ENCODE results near the gene RGS6. TPM values are rescaled to one million over a fixed set of nuclear protein-coding genes. Genes with fewer than 3 reads are reported as not detected.

The RGS6 gene
- total RNA-seq, 1 experiment from 2014 or later: not detected

DNA sequence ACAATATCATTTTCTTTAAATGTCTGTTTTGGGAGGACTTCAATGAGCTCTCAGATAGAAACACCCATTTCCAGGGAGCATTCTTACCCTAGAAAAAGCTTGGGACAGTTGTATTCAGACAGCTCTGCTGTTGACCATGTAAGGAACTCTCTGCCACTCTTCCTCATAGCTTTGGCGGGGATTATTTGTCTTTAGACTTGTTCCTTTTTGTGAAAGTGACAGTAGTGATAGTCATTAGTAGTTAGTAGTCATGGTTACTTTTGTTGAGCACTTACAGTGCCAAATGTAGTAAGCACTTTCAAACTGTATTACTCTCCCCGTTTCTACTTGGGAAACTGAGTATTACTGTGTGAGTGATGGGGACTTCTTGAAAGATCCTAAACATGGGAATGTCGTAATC is 167.3 kb downstream of the RGS6 start:
- no peak overlapping the region for H3K27ac Mint-ChIP-seq (ENCODE audit: unreplicated experiment)
- no peaks in the 10 kb centered on the region for H3K4me1 Mint-ChIP-seq (ENCODE audit: low read depth, unreplicated experiment)
- DNase-seq: no peak
- no peaks in the 10 kb centered on the region for H3K36me3 Mint-ChIP-seq (ENCODE audit: insufficient read depth, unreplicated experiment)
- no peak overlapping the region for H3K4me3 Mint-ChIP-seq (ENCODE audit: low read depth, unreplicated experiment)
- intact Hi-C loops (cut with micrococcal nuclease; ENCODE audit: unreplicated experiment): no loop called here
- CTCF ChIA-PET: no interaction called here
- peaks cover 57% of the 10 kb centered on the region for H3K27me3 Mint-ChIP-seq (ENCODE audit: unreplicated experiment)
- BruUV-seq (replicated peaks): no TSS peak
- TF ChIP-seq, protein P1, sequence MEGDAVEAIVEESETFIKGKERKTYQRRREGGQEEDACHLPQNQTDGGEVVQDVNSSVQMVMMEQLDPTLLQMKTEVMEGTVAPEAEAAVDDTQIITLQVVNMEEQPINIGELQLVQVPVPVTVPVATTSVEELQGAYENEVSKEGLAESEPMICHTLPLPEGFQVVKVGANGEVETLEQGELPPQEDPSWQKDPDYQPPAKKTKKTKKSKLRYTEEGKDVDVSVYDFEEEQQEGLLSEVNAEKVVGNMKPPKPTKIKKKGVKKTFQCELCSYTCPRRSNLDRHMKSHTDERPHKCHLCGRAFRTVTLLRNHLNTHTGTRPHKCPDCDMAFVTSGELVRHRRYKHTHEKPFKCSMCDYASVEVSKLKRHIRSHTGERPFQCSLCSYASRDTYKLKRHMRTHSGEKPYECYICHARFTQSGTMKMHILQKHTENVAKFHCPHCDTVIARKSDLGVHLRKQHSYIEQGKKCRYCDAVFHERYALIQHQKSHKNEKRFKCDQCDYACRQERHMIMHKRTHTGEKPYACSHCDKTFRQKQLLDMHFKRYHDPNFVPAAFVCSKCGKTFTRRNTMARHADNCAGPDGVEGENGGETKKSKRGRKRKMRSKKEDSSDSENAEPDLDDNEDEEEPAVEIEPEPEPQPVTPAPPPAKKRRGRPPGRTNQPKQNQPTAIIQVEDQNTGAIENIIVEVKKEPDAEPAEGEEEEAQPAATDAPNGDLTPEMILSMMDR (IDR thresholded peaks at IDR 0.05; ENCODE audit: unreplicated experiment): no peak
- no peaks in the 10 kb centered on the region for H3K9me3 Mint-ChIP-seq (ENCODE audit: low read depth, unreplicated experiment)

DNA sequence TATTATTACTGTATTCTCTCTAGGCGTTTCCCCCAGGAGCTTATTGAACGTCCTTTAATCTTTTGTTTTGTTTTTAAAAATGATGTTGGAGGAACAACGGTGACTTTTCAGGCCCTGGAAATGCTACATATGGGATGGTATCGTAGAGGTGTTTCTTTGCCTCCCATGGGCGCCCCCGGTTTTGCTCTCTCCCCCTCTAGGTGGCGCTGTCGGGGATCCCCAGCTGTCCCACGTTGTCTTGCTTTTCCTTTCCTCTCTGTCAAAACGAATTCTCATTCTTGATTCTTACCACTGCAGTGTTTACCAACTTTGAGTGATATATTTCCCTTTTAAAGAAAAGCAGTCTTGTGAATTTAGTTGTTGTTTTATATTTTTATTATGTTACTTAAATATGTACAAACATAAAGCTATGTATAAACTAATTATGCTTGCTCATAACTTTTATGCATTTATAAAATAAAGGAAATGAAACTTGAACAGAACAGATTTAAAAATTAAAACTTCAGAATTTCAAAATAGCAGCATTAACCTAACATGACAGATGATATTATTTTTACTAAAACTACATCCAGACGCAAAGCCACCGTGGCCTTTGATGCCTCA is 171.9 kb downstream of the RGS6 start:
- peak; percentile 44 for DNase-seq
- TF ChIP-seq, protein P1 (IDR thresholded peaks at IDR 0.05; ENCODE audit: unreplicated experiment): peak; percentile 25
- H3K4me3 Mint-ChIP-seq (ENCODE audit: low read depth, unreplicated experiment): no peak overlapping the region
- intact Hi-C loops (cut with micrococcal nuclease; ENCODE audit: unreplicated experiment): no loop called here
- no peaks in the 10 kb centered on the region for H3K9me3 Mint-ChIP-seq (ENCODE audit: low read depth, unreplicated experiment)
- no peak overlapping the region for H3K27ac Mint-ChIP-seq (ENCODE audit: unreplicated experiment)
- no peaks in the 10 kb centered on the region for H3K4me1 Mint-ChIP-seq (ENCODE audit: low read depth, unreplicated experiment)
- CTCF ChIA-PET: no interaction called here
- no TSS peak for BruUV-seq (replicated peaks)
- H3K36me3 Mint-ChIP-seq (ENCODE audit: insufficient read depth, unreplicated experiment): no peaks in the 10 kb centered on the region
- H3K27me3 Mint-ChIP-seq (ENCODE audit: unreplicated experiment): peaks cover 51% of the 10 kb centered on the region

DNA sequence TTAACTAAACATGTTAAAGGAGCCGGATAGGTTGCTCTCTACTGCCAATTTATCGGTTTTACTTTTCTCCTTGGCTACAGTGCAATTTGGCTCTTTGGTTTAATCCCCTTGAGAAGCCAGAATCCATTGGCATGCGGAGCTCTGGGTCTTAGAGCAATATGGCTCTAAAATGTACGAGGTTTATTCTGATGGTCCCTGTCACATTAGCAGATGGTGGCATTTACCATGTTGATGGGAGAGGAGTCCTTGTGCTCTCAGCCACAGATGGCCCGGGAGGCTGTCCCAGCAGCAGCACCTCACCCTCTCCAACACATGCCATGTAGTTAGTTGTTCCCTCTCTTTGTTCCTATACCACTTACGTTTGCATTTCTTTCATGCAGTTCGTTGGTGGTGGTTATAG is 179.7 kb downstream of the RGS6 start:
- CTCF ChIA-PET: no interaction called here
- Mint-ChIP-seq H3K4me1 (ENCODE audit: low read depth, unreplicated experiment) (no peaks in the 10 kb centered on the region), H3K27ac (ENCODE audit: unreplicated experiment) (no peak overlapping the region), H3K9me3 (ENCODE audit: low read depth, unreplicated experiment) (peaks cover 2% of the 10 kb centered on the region), H3K36me3 (ENCODE audit: insufficient read depth, unreplicated experiment) (no peaks in the 10 kb centered on the region), H3K4me3 (ENCODE audit: low read depth, unreplicated experiment) (no peak overlapping the region), H3K27me3 (ENCODE audit: unreplicated experiment) (peaks cover 48% of the 10 kb centered on the region)
- no peak for DNase-seq
- intact Hi-C loops (cut with micrococcal nuclease; ENCODE audit: unreplicated experiment): no loop called here
- no TSS peak for BruUV-seq (replicated peaks)
- TF ChIP-seq, protein P1 (IDR thresholded peaks at IDR 0.05; ENCODE audit: unreplicated experiment): no peak

DNA sequence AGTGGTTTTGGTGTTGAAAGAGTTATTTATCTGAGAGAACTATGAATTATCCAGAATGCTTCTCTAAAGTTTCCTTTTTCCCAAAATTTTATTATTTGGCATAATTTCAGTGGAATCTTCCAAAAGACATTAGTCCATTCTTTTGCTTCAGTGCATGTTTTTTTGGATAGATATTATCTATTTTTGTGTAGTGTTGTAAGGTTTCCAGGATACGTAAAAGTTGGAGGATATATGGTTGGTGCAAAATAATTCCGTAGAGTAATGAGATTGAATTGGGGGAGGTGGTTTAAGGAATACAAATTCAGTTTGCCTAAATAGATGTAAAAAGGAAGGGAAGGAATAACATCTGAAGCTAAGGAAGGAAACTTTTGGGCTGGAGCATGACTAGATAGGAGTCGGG is 186.6 kb downstream of the RGS6 start:
- H3K9me3 Mint-ChIP-seq (ENCODE audit: low read depth, unreplicated experiment): no peaks in the 10 kb centered on the region
- no peak overlapping the region for H3K4me3 Mint-ChIP-seq (ENCODE audit: low read depth, unreplicated experiment)
- CTCF ChIA-PET: no interaction called here
- intact Hi-C loops (cut with micrococcal nuclease; ENCODE audit: unreplicated experiment): no loop called here
- no peaks in the 10 kb centered on the region for H3K4me1 Mint-ChIP-seq (ENCODE audit: low read depth, unreplicated experiment)
- BruUV-seq (replicated peaks): no TSS peak
- H3K36me3 Mint-ChIP-seq (ENCODE audit: insufficient read depth, unreplicated experiment): no peaks in the 10 kb centered on the region
- H3K27me3 Mint-ChIP-seq (ENCODE audit: unreplicated experiment): peaks cover 27% of the 10 kb centered on the region
- no peak overlapping the region for H3K27ac Mint-ChIP-seq (ENCODE audit: unreplicated experiment)
- TF ChIP-seq, protein P1 (IDR thresholded peaks at IDR 0.05; ENCODE audit: unreplicated experiment): no peak
- no peak for DNase-seq
